AG04449 (cell line): ENCODE data around the gene ERAP2.

Experiments
- CTCF ChIA-PET: fragments of 350-600 bp; formaldehyde crosslinking; extraction: SDS; loops from one replicate; lab custom pipeline; 2021; ENCODE audit warnings: antibody characterized with exemption; lab: Yijun Ruan, JAX
- POLR2A ChIA-PET: fragments of 400-600, 350-600 bp; formaldehyde crosslinking; extraction: SDS; loops from one replicate; lab custom pipeline; 2020; ENCODE audit warnings: antibody characterized with exemption, inconsistent platforms; lab: Yijun Ruan, JAX
- DNase-seq: peaks from one replicate; pipeline ENCODE4 v3.0.0-alpha.2; 2010; ENCODE audit warnings: low read depth, low spot score
- H3K4me3 ChIP-seq: 2 replicates; pipeline ENCODE4 v1.5.1; 2011; ENCODE audit warnings: low read depth, mild to moderate bottlenecking, control low read depth, low read length
- CTCF ChIP-seq: IDR thresholded peaks from one replicate; pipeline ENCODE4 v1.5.1; 2011; ENCODE audit warnings: mild to moderate bottlenecking, moderate library complexity, low read length, control low read depth, inconsistent platforms; ENCODE audit not compliant: insufficient read depth; ENCODE audit errors: missing control alignments

ERAP2 gene

GRCh38 chr5:96935559-96936430, 59.5 kb downstream of the ERAP2 start, which contains the start of gene LNPEP:
LNPEP (plus strand) TSS chr5:96936080; CDS start chr5:96936156, 76 bp downstream.
- peak; percentile 3 for TF ChIP-seq CTCF
- peak; percentile 84 for DNase-seq
- H3K4me3 ChIP-seq, result peak within 1 kb of the TSS; percentile 80
- CTCF ChIA-PET, result interaction anchor here (0.6 to 1.4 kb wide), 3 partner anchors 13 to 226 kb away, joined by 3 to 5 read pairs (median 3); no protein-coding TSS in a partner anchor
- POLR2A ChIA-PET, result interaction anchor here (0.6 to 1.0 kb wide), 3 partner anchors 42 to 128 kb away, joined by 3 to 5 read pairs (median 3); partner anchors contain the start of gene ERAP1

- peak overlapping the region; percentile 80 for H3K4me3 ChIP-seq
- no peak for DNase-seq
- POLR2A ChIA-PET, result interaction anchor here (0.9 to 1.0 kb wide), 2 partner anchors 43 to 129 kb away, joined by 3 to 5 read pairs; partner anchors contain the start of gene ERAP1
- TF ChIP-seq CTCF, result no peak
- CTCF ChIA-PET, result interaction anchor here (0.6 to 3.3 kb wide), 4 partner anchors 12 to 225 kb away, joined by 3 to 14 read pairs (median 4); no protein-coding TSS in a partner anchor
Observed at GRCh38 chr5:96936431-96937320, 60.4 kb downstream of the ERAP2 start.

- ChIA-PET POLR2A (no interaction called here), CTCF (interaction anchor here (1.0 kb wide), 1 partner anchor 13 kb away, joined by 3 read pairs; no protein-coding TSS in a partner anchor)
- DNase-seq, result no peak
- no peak for TF ChIP-seq CTCF
- no peak overlapping the region for H3K4me3 ChIP-seq
Observed at GRCh38 chr5:96940586-96940985, 64.3 kb downstream of the ERAP2 start.

GRCh38 chr5:96941140-96941539, 64.8 kb downstream of the ERAP2 start:
- POLR2A ChIA-PET, result no interaction called here
- H3K4me3 ChIP-seq, result no peak overlapping the region
- no peak for DNase-seq
- no peak for TF ChIP-seq CTCF
- CTCF ChIA-PET, result interaction anchor here (1.0 to 1.3 kb wide), 3 partner anchors 14 to 72 kb away, joined by 3 to 4 read pairs (median 3); no protein-coding TSS in a partner anchor

GRCh38 chr5:96942078-96942477, 65.8 kb downstream of the ERAP2 start:
- TF ChIP-seq CTCF, result no peak
- no peak for DNase-seq
- ChIA-PET CTCF (interaction anchor here (1.0 to 1.3 kb wide), 3 partner anchors 55 to 73 kb away, joined by 3 to 4 read pairs (median 3); no protein-coding TSS in a partner anchor), POLR2A (no interaction called here)
- H3K4me3 ChIP-seq, result no peak overlapping the region
